ENCODE data around the gene DLEC1.
"Not testable (repeated sequence)": the region's sequence is repeated elsewhere in the genome, so short reads cannot be mapped to it uniquely, and the experiment has no call there.

DLEC1 gene

DNA sequence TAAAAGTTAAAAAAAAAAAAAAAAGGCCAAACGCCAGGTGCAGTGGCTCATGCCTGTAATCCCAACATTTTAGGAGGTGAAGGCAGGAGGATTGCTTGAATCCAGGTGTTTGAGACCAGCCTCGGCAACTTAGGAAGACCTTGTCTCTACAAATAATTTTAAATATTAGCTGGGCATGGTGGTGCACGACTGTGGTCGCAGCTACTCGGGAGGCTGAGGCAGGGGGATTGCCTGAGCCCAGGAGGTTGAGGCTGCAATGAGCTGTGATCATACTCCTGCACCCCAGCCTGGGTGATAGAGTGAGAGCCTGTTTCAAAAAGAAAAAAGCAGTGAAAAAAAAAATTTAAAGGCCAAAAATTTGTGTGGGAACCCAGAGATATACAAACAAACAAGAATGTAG lies 2.7 kb upstream of the DLEC1 start:
- FAIRE-seq, result no peak
- DNase-seq (ENCODE audit: insufficient read length), result no peak
- TF ChIP-seq POLR2A (IDR thresholded peaks at IDR 0.05; ENCODE audit: low read depth, low read length) (no peak), TAF1 (IDR thresholded peaks at IDR 0.05; ENCODE audit: borderline replicate concordance, low read depth, low read length) (no peak), POLR2AphosphoS5 (IDR thresholded peaks at IDR 0.05; ENCODE audit: low read depth, low read length) (no peak)

DNA sequence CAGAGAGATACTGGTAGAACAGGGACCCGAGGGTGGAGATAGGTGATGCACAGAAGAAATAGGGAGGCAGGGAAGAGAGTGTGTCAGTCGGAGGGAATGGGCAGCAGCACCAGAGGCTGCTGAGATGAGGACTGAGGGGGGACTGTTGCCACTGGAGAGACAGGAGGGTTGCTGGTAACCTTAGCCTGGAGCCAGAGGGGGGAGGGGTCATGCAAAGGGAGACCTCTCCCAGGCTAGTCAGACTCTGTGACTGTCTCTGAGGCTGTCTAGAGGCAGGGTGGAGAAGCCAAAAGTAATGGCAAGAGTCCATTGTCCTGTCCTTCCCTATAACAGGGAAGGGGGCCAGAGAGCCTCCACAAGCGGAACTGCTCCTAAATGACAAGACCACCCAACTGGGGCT lies 2.1 kb upstream of the DLEC1 start:
- DNase-seq (ENCODE audit: insufficient read length), result no peak
- no peak for TF ChIP-seq POLR2AphosphoS5 (IDR thresholded peaks at IDR 0.05; ENCODE audit: low read depth, low read length)
- TF ChIP-seq TAF1 (IDR thresholded peaks at IDR 0.05; ENCODE audit: borderline replicate concordance, low read depth, low read length), result no peak
- no peak for TF ChIP-seq POLR2A (IDR thresholded peaks at IDR 0.05; ENCODE audit: low read depth, low read length)
- no peak for FAIRE-seq

- no peak for TF ChIP-seq POLR2AphosphoS5 (IDR thresholded peaks at IDR 0.05; ENCODE audit: low read depth, low read length)
- TF ChIP-seq POLR2A (IDR thresholded peaks at IDR 0.05; ENCODE audit: low read depth, low read length), result no peak
- no peak for TF ChIP-seq TAF1 (IDR thresholded peaks at IDR 0.05; ENCODE audit: borderline replicate concordance, low read depth, low read length)
- no peak for DNase-seq (ENCODE audit: insufficient read length)
- FAIRE-seq, result no peak
These were observed 529 bp upstream of the DLEC1 start for GRCh38 chr3:38038447-38038911.

DNA sequence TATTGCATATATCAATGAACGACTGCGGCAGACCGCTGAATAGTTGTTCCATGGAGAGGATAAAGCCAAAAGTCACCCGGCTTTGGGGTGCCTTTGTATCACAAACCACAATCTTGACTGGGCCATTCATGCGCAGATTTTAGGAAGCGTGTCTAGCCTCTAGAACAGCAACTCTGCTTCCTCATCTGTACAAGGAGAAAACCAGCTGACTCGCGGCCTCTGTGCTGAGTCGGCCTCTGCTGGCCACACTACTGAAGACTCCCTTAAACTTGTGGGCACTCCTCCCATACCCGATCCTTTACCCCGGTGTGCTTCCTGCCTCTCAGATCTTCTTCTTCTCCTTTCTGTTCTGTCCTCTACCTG lies 872 bp downstream of the DLEC1 start:
- DNase-seq (ENCODE audit: insufficient read length), result no peak
- FAIRE-seq, result no peak
- TF ChIP-seq TAF1 (IDR thresholded peaks at IDR 0.05; ENCODE audit: borderline replicate concordance, low read depth, low read length) (no peak), POLR2AphosphoS5 (IDR thresholded peaks at IDR 0.05; ENCODE audit: low read depth, low read length) (no peak), POLR2A (IDR thresholded peaks at IDR 0.05; ENCODE audit: low read depth, low read length) (no peak)

GRCh38 chr3:38040401-38040800 lies 1.4 kb downstream of the DLEC1 start:
- TF ChIP-seq POLR2A (IDR thresholded peaks at IDR 0.05; ENCODE audit: low read depth, low read length) (no peak), POLR2AphosphoS5 (IDR thresholded peaks at IDR 0.05; ENCODE audit: low read depth, low read length) (no peak), TAF1 (IDR thresholded peaks at IDR 0.05; ENCODE audit: borderline replicate concordance, low read depth, low read length) (no peak)

DNA sequence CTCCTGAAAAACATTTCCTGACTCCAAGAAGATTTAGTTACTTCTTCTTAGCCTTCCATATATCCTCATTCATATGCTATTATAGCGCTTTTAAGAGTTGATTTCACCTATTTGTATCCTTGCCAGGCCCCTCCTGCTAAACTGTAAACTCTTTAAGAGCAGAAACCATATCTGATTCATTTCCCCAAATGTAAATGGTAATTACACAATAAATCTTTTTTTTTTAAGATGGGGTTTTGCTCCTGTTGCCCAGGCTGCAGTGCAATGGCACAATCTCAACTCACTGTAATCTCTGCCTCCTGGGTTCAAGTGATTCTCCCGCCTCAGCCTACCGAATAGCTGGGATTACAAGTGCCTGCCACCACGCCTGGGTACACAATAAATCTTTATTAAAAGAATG lies 4.5 kb downstream of the DLEC1 start:
- FAIRE-seq (no peak), DNase-seq (ENCODE audit: insufficient read length) (no peak)
- TF ChIP-seq POLR2A (IDR thresholded peaks at IDR 0.05; ENCODE audit: low read depth, low read length), result no peak
- no peak for TF ChIP-seq POLR2AphosphoS5 (IDR thresholded peaks at IDR 0.05; ENCODE audit: low read depth, low read length)
- TF ChIP-seq TAF1 (IDR thresholded peaks at IDR 0.05; ENCODE audit: borderline replicate concordance, low read depth, low read length), result no peak

More at GRCh38 chr3:38040401-38040800, 1.4 kb downstream of the DLEC1 start:
- FAIRE-seq (no peak), DNase-seq (ENCODE audit: insufficient read length) (no peak)

GRCh38 chr3:38046027-38046426 lies 7.0 kb downstream of the DLEC1 start:
- FAIRE-seq (no peak), DNase-seq (ENCODE audit: insufficient read length) (no peak)
- TF ChIP-seq TAF1 (IDR thresholded peaks at IDR 0.05; ENCODE audit: borderline replicate concordance, low read depth, low read length) (no peak), POLR2AphosphoS5 (IDR thresholded peaks at IDR 0.05; ENCODE audit: low read depth, low read length) (no peak), POLR2A (IDR thresholded peaks at IDR 0.05; ENCODE audit: low read depth, low read length) (no peak)

GRCh38 chr3:38046821-38047220 lies 7.8 kb downstream of the DLEC1 start:
- FAIRE-seq (no peak), DNase-seq (ENCODE audit: insufficient read length) (no peak)
- TF ChIP-seq TAF1 (IDR thresholded peaks at IDR 0.05; ENCODE audit: borderline replicate concordance, low read depth, low read length) (no peak), POLR2AphosphoS5 (IDR thresholded peaks at IDR 0.05; ENCODE audit: low read depth, low read length) (no peak), POLR2A (IDR thresholded peaks at IDR 0.05; ENCODE audit: low read depth, low read length) (no peak)

DNA sequence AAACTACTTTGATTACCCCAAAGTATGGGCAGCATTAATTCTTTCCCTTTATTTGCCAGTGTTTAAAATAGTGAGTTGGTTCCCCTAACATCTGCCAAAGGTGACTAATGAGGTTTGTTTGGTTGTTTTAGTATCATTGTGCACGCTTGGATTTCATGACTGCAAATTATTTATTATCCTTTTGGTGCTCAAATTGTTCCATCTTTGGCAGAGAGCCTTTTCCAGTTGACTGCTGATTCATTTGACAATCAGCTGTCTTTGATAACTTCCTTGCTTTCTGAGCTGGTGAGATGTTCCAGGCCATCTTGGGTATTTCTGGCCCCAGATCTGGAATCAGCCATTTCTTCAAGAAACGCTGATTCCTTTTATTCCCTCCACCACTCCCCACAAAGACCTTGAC lies 8.9 kb downstream of the DLEC1 start:
- no peak for DNase-seq (ENCODE audit: insufficient read length)
- no peak for TF ChIP-seq TAF1 (IDR thresholded peaks at IDR 0.05; ENCODE audit: borderline replicate concordance, low read depth, low read length)
- FAIRE-seq, result no peak

DNA sequence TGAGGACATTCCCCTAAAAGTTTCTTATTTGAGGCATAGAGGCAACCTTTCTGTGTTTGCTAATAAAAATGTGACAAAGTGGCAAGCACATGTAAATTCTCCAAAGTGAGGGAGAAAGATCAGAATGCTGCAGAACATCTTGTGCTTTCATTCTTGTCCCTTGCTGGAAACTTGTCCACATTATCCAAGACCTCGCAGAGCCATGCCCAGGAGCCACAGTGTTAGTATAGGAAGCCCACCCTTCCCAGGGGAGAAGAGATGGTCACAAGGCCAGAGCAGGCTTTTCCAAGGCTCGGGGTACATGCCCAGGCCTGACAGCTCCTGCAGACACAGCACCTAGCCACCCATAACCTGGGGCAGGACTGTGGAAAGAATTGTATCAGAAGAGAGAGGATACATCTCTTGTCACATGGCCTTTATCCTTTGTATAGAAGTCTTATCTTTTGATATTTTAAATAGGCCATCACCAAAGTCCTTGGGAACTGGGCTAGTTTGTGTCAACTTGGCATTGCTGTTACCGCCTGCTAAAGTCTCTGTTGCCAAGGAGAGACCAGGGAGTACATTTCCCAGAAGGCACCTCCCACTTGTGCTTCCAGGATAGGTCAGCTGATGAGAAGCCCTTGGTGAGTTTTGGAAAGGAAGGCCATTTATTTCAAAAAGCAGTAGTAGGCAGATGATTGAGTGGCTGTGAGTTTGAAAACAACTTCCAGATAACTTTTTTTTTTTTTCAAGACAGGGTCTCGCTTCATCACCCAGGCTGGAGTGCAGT lies 10.5 kb downstream of the DLEC1 start:
- TF ChIP-seq POLR2A (IDR thresholded peaks at IDR 0.05; ENCODE audit: low read depth, low read length) (no peak), POLR2AphosphoS5 (IDR thresholded peaks at IDR 0.05; ENCODE audit: low read depth, low read length) (no peak), TAF1 (IDR thresholded peaks at IDR 0.05; ENCODE audit: borderline replicate concordance, low read depth, low read length) (no peak)
- DNase-seq (ENCODE audit: insufficient read length) (no peak), FAIRE-seq (no peak)

DNA sequence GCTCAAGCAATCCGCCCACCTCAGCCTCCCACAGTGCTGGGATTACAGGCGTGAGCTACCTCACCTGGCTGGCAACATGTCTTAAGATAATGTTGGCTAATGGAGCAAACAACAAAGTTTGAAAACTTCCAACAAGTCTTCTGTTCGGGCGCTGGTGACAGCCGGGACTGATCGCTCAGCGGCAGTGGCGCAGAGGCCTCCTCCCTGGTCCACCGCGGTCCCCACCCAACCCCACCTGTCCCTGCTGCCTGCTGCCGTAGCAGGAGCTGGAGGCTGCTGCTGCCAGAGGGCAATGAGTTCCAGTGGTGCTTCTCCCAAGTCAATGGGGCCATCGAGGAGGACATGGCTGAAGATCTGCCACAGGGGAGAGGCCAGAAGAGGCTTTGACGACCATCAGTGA lies 12.1 kb downstream of the DLEC1 start:
- DNase-seq (ENCODE audit: insufficient read length) (no peak), FAIRE-seq (no peak)
- TF ChIP-seq TAF1 (IDR thresholded peaks at IDR 0.05; ENCODE audit: borderline replicate concordance, low read depth, low read length), result no peak
- TF ChIP-seq POLR2A (IDR thresholded peaks at IDR 0.05; ENCODE audit: low read depth, low read length), result no peak
- no peak for TF ChIP-seq POLR2AphosphoS5 (IDR thresholded peaks at IDR 0.05; ENCODE audit: low read depth, low read length)

GRCh38 chr3:38053286-38053685 lies 14.3 kb downstream of the DLEC1 start:
- not testable (repeated sequence) for FAIRE-seq

DNA sequence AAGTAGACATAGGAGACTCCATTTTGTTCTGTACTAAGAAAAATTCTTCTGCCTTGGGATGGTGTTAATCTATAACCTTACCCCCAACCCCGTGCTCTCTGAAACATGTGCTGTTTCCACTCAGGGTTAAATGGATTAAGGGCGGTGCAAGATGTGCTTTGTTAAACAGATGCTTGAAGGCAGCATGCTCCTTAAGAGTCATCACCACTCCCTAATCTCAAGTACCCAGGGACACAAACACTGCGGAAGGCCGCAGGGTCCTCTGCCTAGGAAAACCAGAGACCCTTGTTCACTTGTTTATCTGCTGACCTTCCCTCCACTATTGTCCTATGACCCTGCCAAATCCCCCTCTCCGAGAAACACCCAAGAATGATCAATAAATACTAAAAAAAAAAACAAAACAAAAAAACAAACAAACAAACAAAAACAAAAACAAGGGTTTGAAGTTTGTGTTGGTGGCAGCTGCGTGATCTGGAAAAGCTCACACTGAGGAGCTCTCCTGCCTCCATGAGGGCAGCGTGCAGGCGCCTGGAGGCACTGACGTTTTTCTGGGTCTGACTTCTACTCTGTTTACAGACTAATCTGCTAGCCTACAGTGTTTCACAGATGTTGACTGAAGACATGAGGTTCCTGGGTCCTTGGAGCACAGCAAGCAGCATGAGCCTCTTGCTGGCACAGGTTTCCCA lies 14.9 kb downstream of the DLEC1 start:
- DNase-seq (ENCODE audit: insufficient read length); FAIRE-seq: not testable (repeated sequence)

More at GRCh38 chr3:38053286-38053685, 14.3 kb downstream of the DLEC1 start:
- DNase-seq (ENCODE audit: insufficient read length), result not testable (repeated sequence)

All from GM12892 (cell line).